Measurements from ENCODE around the gene KDM3B.
"Not testable (repeated sequence)": the region's sequence is repeated elsewhere in the genome, so short reads cannot be mapped to it uniquely, and the experiment has no call there.

The KDM3B gene

GRCh38 chr5:138352071-138352721 is at the start of gene KDM3B:
Gene KDM3B, plus strand, starts transcription at chr5:138352685. Its CDS starts 111 bp downstream, at chr5:138352796.
- peak; percentile 88 for DNase-seq

GRCh38 chr5:138303372-138303771 is 49.1 kb upstream of the KDM3B start:
- no peak for DNase-seq

GRCh38 chr5:138305797-138306196 is 46.7 kb upstream of the KDM3B start:
- DNase-seq = no peak

GRCh38 chr5:138315751-138316278 is 36.7 kb upstream of the KDM3B start:
- DNase-seq = no peak

GRCh38 chr5:138316355-138316754 is 36.1 kb upstream of the KDM3B start:
- no peak for DNase-seq

- DNase-seq = not testable (repeated sequence)
Observed at GRCh38 chr5:138318211-138318610, 34.3 kb upstream of the KDM3B start.

GRCh38 chr5:138330813-138331448 is 21.6 kb upstream of the KDM3B start:
- DNase-seq = no peak

GRCh38 chr5:138331449-138332368 is 20.8 kb upstream of the KDM3B start, which contains the start of gene CDC25C:
Gene CDC25C, minus strand, starts transcription at chr5:138331804. Its CDS starts 624 bp downstream, at chr5:138331180.
- DNase-seq = peak; percentile 96

- no peak for DNase-seq
Observed at GRCh38 chr5:138334867-138335447, 17.5 kb upstream of the KDM3B start.

GRCh38 chr5:138336952-138337684 is 15.4 kb upstream of the KDM3B start:
- no peak for DNase-seq

GRCh38 chr5:138337685-138338410 is 14.6 kb upstream of the KDM3B start, which contains the start of gene FAM53C:
Gene FAM53C, plus strand, starts transcription at chr5:138338266. Its CDS starts 3,070 bp downstream, at chr5:138341336.
- peak; percentile 91 for DNase-seq

- no peak for DNase-seq
Observed at GRCh38 chr5:138338411-138339090, 13.9 kb upstream of the KDM3B start.

GRCh38 chr5:138339091-138339456 is 13.4 kb upstream of the KDM3B start:
- DNase-seq = no peak

- DNase-seq = no peak
Observed at GRCh38 chr5:138339464-138339863, 13.0 kb upstream of the KDM3B start.

- DNase-seq = no peak
Observed at GRCh38 chr5:138340008-138340407, 12.5 kb upstream of the KDM3B start.

GRCh38 chr5:138344887-138345622 is 7.4 kb upstream of the KDM3B start:
- no peak for DNase-seq

- DNase-seq = no peak
Observed at GRCh38 chr5:138346889-138347288, 5.6 kb upstream of the KDM3B start.

- DNase-seq = no peak
Observed at GRCh38 chr5:138349852-138350562, 2.5 kb upstream of the KDM3B start.

GRCh38 chr5:138350563-138350890 is 2.0 kb upstream of the KDM3B start:
- no peak for DNase-seq

Measured in activated gamma-delta T cell treated with Interleukin-2 at 50 U/mL for 16 hours (primary cell).